Measurements from ENCODE around the gene NXPH1.
"Not testable (repeated sequence)": the region's sequence is repeated elsewhere in the genome, so short reads cannot be mapped to it uniquely, and the experiment has no call there.

The NXPH1 gene

DNA sequence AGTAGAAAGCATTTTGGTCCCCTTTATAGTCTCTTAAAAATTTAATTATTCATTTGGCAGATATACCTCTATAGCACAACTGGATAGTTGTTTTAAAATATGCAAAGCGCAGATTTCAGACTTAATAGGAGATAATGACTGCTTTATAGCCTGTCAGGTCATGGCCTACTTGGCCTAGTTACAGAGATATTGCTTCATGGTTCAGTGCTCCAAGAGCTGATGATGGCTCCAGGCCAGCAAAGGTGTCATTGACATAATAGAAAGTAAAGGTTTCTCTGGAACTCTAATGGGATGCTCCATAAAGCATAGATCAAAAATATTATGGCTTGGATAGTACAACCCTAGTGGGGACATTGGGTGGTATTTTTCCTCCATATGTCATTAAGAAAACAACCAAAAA is 285.7 kb downstream of the NXPH1 start:
- DNase-seq (ENCODE audit: low spot score): no peak

DNA sequence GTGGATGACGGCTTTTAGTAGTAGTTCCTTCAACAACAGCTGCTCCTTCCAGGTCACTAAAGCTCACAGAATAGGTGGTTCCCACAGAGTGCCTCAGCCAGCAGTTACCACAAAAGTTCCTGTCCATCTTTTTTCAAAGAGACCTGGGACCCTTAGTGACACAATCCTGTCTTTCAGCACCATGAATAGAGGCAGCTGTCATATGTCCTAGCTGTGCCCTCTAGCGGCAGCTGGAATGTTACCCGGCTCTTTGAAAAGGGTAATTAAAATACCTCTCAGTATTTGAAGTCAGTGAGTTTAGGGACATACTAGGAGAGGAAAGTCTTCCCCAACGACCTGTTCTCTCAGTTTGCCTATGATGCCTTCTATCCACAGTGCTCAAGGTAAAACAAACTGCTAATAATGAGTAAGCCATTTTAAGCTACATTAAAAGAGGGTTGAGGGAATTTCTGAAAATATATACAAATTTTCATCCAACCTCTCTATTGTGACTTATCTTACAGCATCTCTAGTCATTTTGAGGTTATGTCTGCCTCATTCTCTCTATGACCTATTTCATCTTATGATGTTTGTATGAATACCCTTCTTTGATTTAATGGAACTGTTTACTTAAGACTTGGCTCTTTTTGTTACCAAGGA is 290.8 kb downstream of the NXPH1 start:
- DNase-seq (ENCODE audit: low spot score): peak; percentile 41

DNA sequence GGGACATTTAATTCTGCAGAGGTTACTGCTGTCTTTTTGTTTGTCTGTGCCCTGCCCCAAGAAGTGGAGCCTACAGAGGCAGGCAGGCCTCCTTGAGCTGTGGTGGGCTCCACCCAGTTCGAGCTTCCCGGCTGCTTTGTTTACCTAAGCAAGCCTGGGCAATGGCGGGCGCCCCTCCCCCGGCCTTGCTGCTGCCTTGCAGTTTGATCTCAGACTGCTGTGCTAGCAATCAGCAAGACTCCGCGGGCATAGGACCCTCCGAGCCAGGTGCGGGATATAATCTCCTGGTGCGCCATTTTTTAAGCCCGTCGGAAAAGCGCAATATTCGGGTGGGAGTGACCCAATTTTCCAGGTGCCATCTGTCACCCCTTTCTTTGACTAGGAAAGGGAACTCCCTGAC is 298.3 kb downstream of the NXPH1 start:
- not testable (repeated sequence) for DNase-seq (ENCODE audit: low spot score)

DNA sequence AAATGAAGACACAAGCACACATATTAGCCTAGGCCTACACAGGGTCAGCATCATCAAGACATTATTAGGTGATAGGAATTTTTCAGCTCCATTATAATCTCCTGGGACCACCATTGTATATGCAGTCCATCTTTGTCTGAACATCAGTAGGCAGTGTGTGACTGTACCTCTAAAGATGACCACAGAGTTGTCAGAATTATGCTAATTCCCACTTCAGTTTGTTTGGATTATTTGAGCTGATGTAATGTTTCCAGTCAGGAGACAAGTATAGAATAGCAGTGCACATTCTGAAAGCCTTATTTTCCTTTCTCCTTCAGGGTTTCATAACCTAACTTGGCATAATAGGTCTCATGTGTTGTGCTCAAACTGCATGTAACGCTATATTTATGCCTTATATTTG is 306.4 kb downstream of the NXPH1 start:
- DNase-seq (ENCODE audit: low spot score): no peak

DNA sequence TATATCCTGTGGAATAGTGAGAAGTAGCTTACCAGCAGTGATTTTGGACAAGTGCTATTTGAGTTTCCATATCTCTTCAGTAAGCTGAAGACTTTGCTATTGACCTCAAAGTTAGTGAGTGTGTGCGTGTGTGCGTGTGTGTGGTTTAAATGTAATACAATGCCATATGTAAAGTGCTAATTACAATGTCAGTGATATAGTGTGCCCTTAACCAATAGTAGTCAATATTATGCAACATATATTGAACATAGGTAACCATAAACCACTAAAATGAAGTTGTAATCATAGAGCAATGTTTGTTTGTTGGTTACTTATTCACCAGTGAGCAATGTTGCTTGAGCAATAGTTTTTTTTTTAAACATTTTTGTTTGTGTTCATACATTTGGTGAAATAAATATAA is 309.4 kb downstream of the NXPH1 start:
- DNase-seq (ENCODE audit: low spot score): no peak

DNA sequence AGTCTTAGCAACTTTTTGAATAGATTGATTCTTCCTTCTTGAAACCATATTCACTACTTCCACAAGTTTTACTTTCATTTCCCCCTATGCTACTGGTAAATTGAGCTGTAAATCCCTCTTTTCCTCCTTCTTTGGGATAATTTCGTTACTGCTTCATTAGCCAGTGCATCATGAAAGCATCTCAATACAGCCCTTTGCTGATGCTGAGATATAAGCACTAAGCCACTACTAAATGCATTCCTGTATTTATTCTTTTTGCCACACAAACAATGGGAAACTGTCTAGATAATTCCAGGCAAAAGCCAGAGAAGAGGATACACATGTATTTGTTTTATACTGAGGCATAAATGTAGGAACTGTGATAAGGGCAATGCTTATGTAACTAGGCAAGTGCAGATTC is 313.9 kb downstream of the NXPH1 start:
- no peak for DNase-seq (ENCODE audit: low spot score)

DNA sequence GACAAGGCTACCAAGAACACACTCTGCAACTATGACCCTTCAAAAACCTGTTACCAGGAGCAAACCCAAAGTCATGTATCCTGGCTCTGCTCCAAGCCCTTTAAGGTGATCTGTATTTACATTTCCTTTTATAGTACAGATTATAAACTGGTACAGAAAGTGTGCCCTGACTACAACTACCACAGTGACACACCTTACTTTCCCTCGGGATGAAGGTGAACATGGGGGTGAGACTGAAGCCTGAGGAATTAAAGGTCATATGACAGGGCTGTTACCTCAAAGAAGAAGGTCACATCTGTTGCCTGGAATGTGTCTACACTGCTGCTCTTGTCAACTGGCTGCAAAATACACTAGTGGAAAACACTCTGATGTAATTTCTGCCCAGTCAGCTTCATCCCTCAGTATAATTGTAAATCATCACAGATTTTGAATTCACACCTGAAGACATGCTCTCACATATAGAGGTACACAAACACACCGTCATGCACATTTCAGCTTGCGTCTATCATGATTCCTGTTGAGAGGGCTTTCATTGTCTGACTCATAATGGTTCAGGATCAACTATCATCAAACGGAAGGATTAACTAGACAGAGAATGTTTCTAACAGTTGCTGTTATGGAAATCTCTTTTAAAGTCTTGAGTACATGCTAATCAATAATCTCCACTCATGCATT is 318.3 kb downstream of the NXPH1 start:
- DNase-seq (ENCODE audit: low spot score): no peak

DNA sequence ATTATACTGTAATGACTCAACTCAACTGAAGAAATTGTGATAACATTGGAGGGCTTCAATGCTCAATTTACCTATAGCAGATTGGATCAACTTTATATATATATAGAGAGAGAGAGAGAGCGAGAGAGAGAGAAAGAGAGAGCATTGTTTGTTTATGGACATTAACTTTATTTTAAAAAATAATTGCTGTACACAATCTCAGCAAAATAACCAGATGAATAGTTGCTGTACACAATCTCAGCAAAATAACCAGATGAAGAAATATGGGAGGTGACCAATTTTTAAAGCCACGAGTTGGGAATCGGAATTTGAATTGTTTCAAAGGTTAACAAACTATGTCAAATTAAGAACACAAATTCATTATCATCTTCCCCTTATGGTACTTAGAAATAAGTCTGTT is 319.9 kb downstream of the NXPH1 start:
- DNase-seq (ENCODE audit: low spot score): no peak

DNA sequence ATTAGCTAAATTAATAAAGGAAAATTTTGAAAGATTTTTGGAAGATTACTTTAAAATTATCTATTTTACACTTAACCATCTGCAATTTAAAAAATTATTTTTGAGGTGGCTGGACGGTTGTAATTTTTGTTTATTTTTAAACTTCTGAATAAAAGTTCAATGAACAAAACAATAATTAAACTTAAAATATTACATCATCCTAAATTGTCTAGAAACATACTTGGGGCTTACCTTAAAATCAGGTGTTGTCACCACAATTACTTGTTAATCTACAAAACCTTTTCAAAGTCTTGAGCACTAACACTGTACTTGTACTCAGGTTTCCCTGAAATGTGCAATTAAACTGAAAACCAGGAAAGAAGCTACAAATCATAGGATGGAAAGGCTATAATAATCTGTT is 328.3 kb downstream of the NXPH1 start:
- no peak for DNase-seq (ENCODE audit: low spot score)

DNA sequence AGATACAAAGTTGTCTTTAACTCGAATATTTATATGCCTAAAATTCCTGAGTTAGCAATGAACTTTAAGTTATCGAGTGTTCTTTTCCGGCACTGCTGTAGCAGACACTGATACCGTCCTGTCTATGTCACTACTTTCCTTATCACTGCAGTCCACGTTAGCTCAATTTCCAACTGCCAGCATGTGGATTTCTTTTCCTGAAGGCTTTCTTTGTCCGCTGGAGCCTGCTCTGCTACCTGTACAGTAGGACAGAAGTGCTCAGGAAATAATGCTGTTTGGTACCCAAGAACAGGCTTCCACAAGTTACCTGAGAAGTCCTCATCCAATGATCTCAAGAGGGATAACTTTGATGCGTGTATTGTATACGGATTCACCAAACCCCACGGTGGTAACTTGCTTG is 329.4 kb downstream of the NXPH1 start:
- no peak for DNase-seq (ENCODE audit: low spot score)

DNA sequence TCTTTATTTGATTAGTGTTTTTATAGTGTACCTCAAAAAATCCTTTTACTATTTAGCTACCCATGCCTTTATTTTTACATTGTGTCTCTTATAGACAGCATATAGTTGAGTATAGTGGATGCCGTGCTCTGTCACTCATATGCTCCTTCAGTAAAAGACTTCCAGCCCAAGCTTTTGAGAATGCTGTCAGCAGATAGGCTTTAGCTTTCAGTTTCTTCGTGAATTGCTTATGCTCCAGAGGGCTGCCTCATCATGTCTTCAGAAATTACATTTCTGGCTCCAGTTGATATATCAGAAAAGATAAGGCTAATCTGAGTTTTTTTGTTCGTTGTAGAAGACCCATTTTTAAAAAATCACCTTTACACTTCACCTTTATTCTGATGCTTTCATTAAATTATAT is 332.0 kb downstream of the NXPH1 start:
- DNase-seq (ENCODE audit: low spot score): no peak

DNA sequence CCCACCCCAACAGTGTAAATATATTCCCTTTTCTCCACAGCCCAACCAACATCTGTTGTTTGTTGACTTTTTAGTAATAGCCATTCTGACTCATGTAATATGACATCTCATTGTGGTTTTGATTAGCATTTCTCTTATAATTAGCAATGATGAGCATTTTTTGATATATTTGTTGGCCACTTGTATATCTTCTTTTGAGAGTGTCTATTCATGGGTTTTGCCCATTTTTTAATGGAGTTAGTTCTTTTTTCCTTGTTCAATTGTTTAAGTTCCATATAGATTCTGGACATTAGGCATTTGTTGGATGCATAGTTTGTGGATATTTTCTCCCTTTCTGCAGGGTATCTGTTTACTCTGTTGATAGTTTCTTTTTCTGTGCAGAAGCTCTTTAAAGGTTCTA is 340.1 kb downstream of the NXPH1 start:
- DNase-seq (ENCODE audit: low spot score): no peak

DNA sequence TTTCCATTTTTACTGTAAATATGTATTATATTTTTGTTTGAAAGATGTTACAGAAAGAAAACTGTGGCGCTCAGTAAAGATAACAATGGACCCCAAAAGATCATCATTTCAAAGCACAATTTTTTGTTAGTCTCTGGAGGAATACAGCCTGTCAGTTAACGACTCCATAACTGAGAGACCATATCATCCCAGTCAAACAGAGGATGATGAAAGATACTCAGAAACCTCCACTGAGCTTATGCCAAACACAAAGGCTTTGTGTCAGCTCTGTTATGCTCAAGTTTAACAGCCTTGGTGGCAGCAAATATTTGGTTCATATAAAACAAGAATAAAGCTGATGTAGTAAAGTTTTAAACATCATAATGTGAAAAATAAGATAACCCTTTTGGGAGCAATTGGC is 345.1 kb downstream of the NXPH1 start:
- no peak for DNase-seq (ENCODE audit: low spot score)

DNA sequence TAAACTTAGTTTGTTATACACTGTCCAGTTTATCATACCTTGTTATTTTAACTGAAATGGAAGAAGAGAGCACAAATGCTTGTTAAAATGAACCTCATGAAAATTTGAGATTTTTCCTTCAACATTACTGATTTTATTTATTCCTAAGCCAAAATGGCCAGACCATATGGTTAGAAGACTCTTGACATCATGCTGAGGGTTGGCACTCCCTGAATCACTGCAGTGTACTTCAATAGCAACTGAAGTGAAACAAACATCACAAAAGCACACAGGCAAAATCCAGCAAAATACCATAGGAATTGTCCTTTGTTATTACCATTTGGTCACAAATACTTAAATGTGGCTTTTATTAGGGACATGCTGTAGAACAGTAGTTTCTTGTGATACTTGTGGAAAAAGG is 347.8 kb downstream of the NXPH1 start:
- no peak for DNase-seq (ENCODE audit: low spot score)

DNA sequence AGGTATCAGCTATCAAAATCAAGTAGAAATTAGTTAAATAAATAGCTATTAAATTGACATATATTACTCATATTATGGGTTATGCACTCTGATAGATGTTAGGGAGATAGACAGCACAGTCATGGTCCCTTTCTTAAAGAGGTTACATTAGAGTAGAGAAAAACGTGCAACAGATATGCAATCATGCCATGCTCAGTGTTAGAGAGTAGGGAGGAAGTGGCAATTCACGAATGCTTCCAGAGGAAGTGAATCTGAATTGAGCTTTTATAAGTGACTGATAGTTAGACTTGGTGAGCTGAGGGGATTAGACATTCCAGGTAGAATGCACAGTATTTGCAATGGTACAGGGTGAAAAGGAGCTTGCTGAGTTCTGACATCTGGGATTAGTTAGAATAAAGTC is 349.8 kb downstream of the NXPH1 start:
- no peak for DNase-seq (ENCODE audit: low spot score)

DNA sequence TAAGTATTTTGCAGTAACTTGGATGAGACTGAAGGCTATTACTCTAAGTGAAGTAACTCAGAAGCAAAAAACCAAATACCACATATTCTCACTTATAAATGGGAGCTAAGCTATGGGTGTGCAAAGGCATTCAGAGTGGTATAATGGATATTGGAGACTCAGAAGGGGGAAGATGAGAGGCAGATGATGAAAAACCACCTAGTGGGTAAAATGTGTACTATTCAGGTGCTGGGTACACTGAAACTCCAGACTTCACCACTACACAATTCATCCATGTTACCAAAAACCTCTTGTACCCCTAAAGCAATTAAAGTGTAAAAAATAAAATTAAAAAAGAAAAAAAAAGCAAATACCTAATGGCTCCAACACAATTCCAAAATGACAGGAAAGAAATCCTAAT is 351.7 kb downstream of the NXPH1 start:
- DNase-seq (ENCODE audit: low spot score): no peak

DNA sequence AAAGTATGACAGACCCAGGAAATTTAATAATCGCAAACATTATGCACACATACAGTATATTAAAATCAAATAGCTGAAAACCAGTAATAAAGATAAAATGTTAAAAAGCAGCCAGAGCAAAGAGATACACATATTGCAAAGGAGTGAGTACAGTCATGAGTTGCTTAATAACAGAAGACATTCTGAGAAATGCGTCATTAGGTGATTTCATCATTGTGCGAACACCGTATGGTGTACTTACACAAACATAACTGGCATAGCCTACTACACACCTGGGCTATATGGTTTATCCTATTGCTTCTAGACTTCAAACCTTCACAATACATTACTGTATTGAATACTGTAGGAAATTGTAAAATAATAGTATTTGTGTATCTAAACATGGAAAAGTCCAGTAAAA is 367.6 kb downstream of the NXPH1 start:
- no peak for DNase-seq (ENCODE audit: low spot score)
